GM23248 (cell line): ENCODE data around the gene KIAA1586. TPM values are rescaled to one million over a fixed set of nuclear protein-coding genes. Genes with fewer than 3 reads are reported as not detected.

Experiments
- DNase-seq: peaks from one replicate; pipeline ENCODE4 v3.0.0-alpha.2; 2015
- H2AFZ ChIP-seq: fragments of 200-600 bp; sonication (generic); 2 replicates; pipeline ENCODE4 v1.6.1; 2016; ENCODE audit warnings: antibody characterized with exemption
- H3F3A ChIP-seq: fragments of 200-600 bp; sonication (generic); 2 replicates; pipeline ENCODE4 v1.6.1; 2016; ENCODE audit warnings: mild to moderate bottlenecking, antibody characterized with exemption, mixed run types; ENCODE audit not compliant: insufficient read depth
- H3K27ac ChIP-seq: fragments of 200-600 bp; sonication (generic); 2 replicates; pipeline ENCODE4 v1.5.1; 2016; ENCODE audit warnings: mild to moderate bottlenecking
- H3K27me3 ChIP-seq: fragments of 200-600 bp; sonication (generic); replicated peaks from 2 replicates; pipeline ENCODE4 v1.6.1; 2016; ENCODE audit warnings: mild to moderate bottlenecking; ENCODE audit not compliant: insufficient read depth
- H3K36me3 ChIP-seq: fragments of 200-600 bp; sonication (generic); 2 replicates; pipeline ENCODE4 v1.6.1; 2016; ENCODE audit warnings: low read depth, mild to moderate bottlenecking
- H3K4me1 ChIP-seq: fragments of 200-600 bp; sonication (generic); 2 replicates; pipeline ENCODE4 v1.6.1; 2016; ENCODE audit warnings: mild to moderate bottlenecking; ENCODE audit not compliant: insufficient read depth
- H3K4me2 ChIP-seq: fragments of 200-600 bp; sonication (generic); one replicate; pipeline ENCODE4 v1.6.1; 2016; ENCODE audit warnings: mild to moderate bottlenecking; ENCODE audit not compliant: unreplicated experiment
- H3K4me3 ChIP-seq: fragments of 200-600 bp; sonication (generic); 2 replicates; pipeline ENCODE4 v1.5.1; 2016; ENCODE audit warnings: mild to moderate bottlenecking
- H3K79me2 ChIP-seq: fragments of 200-600 bp; sonication (generic); 2 replicates; pipeline ENCODE4 v1.6.1; 2016; ENCODE audit warnings: mild to moderate bottlenecking; ENCODE audit not compliant: insufficient read depth
- H3K9ac ChIP-seq: fragments of 200-600 bp; sonication (generic); 2 replicates; pipeline ENCODE4 v1.6.1; 2016; ENCODE audit warnings: mild to moderate bottlenecking
- H3K9me2 ChIP-seq: fragments of 200-600 bp; sonication (generic); 2 replicates; pipeline ENCODE4 v1.6.1; 2016; ENCODE audit warnings: mixed run types, mild to moderate bottlenecking, moderate library complexity; ENCODE audit not compliant: insufficient read depth
- H3K9me3 ChIP-seq: fragments of 200-600 bp; sonication (generic); one replicate; pipeline ENCODE4 v1.6.1; 2017; ENCODE audit warnings: low read depth
- H4K20me1 ChIP-seq: fragments of 200-600 bp; sonication (generic); 2 replicates; pipeline ENCODE4 v1.6.0; 2016; ENCODE audit not compliant: insufficient read depth
- EZH2 ChIP-seq: fragments of 200-600 bp; sonication (generic); IDR thresholded peaks from 2 replicates; pipeline ENCODE4 v1.6.1; 2018; ENCODE audit warnings: antibody characterized with exemption, mild to moderate bottlenecking; ENCODE audit not compliant: insufficient read depth, poor library complexity, severe bottlenecking
- EZH2phosphoT487 ChIP-seq: fragments of 200-600 bp; sonication (generic); IDR thresholded peaks from 2 replicates; pipeline ENCODE4 v1.6.1; 2018; ENCODE audit warnings: antibody characterized with exemption, moderate library complexity, mild to moderate bottlenecking, low read depth; ENCODE audit not compliant: insufficient read depth
- WGBS, 2 experiments: methylation state at CpG; one replicate each; pipeline ENCODE4 v1.1.6; 2015 to 2017; ENCODE audit warnings: low lambda C conversion rate in 2 of 2, low coverage in 1 of 2; ENCODE audit errors: missing lambda C conversion rate in 2 of 2; 5-methylcytosine and 5-hydroxymethylcytosine counted together
- in situ Hi-C: fragments of 300-500 bp; cut with MboI; formaldehyde crosslinking; loops from 2 replicates; pipeline ENCODE4 v1.15.0; 2020
- polyA plus RNA-seq: library from polyadenylated mRNA; unstranded; fragments of >200 nt; fragmentation: Nextera tagmentation; extraction: Ambion mirVana; gene quantifications from 2 replicates; pipeline ENCODE4 v1.2.1, GENCODE V29; 2016
- small RNA-seq: library from RNA; depleted of rRNA; stranded (forward); fragments of <200 nt; gene quantifications from one replicate; pipeline ENCODE3, GENCODE V24; 2014; ENCODE audit warnings: low read depth, low replicate concordance
- total RNA-seq: library from RNA; depleted of rRNA; stranded (reverse); fragments of >200 nt; shearing (Covaris generic); gene quantifications from 2 replicates; pipeline ENCODE4 v1.2.3, GENCODE V29; 2014; rRNA removed

KIAA1586 gene
- total and polyA plus RNA-seq, 2 experiments from 2014 or later, result 11.8 to 19.0 TPM

GRCh38 chr6:57094689-57095088 lies 48.2 kb downstream of the KIAA1586 start:
- H3K79me2 ChIP-seq, result peaks cover 84% of the 10 kb centered on the region
- DNase-seq, result no peak
- H3K27ac ChIP-seq, result no peak overlapping the region
- peaks cover 41% of the 10 kb centered on the region for H3K36me3 ChIP-seq
- H2AFZ ChIP-seq, result no peak overlapping the region
- H3K4me1 ChIP-seq, result peaks cover 34% of the 10 kb centered on the region
- no peak overlapping the region for H3K4me2 ChIP-seq
- H3K9me3 ChIP-seq, result no peaks in the 10 kb centered on the region
- H3K27me3 ChIP-seq, result no peaks in the 10 kb centered on the region
- in situ Hi-C loops, result no loop called here
- no peak overlapping the region for H3K4me3 ChIP-seq
- WGBS, 2 experiments, result 97 to 100% methylated on average over 1 of the region's 1 CpG
- no peak overlapping the region for H3K9ac ChIP-seq
- H4K20me1 ChIP-seq, result peaks cover 20% of the 10 kb centered on the region; the same call in 1 of the 2 replicates
- H3F3A ChIP-seq, result peaks cover 8% of the 10 kb centered on the region; the same call in 1 of the 2 replicates
- no peaks in the 10 kb centered on the region for H3K9me2 ChIP-seq
- TF ChIP-seq EZH2phosphoT487, result no peak
- TF ChIP-seq EZH2, result no peak

- peaks cover 11% of the 10 kb centered on the region; the same call in 1 of the 2 replicates for H3F3A ChIP-seq
- in situ Hi-C loops, result no loop called here
- peak; percentile 62 for DNase-seq
- peak overlapping the region; percentile 31 for H3K4me2 ChIP-seq
- peaks cover 21% of the 10 kb centered on the region for H3K4me1 ChIP-seq
- peaks cover 58% of the 10 kb centered on the region for H3K36me3 ChIP-seq
- H3K79me2 ChIP-seq, result peaks cover 99% of the 10 kb centered on the region
- H3K9ac ChIP-seq, result 0 out of 2 replicates have a peak overlapping the region, but pooled peaks have one; percentile 5
- TF ChIP-seq EZH2phosphoT487, result no peak
- no peak for TF ChIP-seq EZH2
- no peaks in the 10 kb centered on the region for H3K9me3 ChIP-seq
- 5 to 12% methylated on average over 1 of the region's 1 CpG for WGBS, 2 experiments
- no peak overlapping the region for H3K4me3 ChIP-seq
- H3K9me2 ChIP-seq, result peaks cover 2% of the 10 kb centered on the region; the same call in 1 of the 2 replicates
- peak overlapping the region; percentile 32 for H3K27ac ChIP-seq
- H3K27me3 ChIP-seq, result no peaks in the 10 kb centered on the region
- no peak overlapping the region for H2AFZ ChIP-seq
- peaks cover 12% of the 10 kb centered on the region; the same call in 1 of the 2 replicates for H4K20me1 ChIP-seq
These were observed 51.1 kb downstream of the KIAA1586 start for GRCh38 chr6:57097596-57097995.

- Histone ChIP-seq H3F3A (0 out of 2 replicates have a peak, but pooled peaks cover 3% of the 10 kb centered on the region), H3K4me2 (no peak overlapping the region), H4K20me1 (peaks cover under 1% of the 10 kb centered on the region; the same call in 1 of the 2 replicates), H3K4me1 (no peaks in the 10 kb centered on the region), H3K79me2 (peaks cover 100% of the 10 kb centered on the region), H3K27me3 (no peaks in the 10 kb centered on the region), H2AFZ (no peak overlapping the region), H3K9me3 (no peaks in the 10 kb centered on the region), H3K9me2 (peaks cover 6% of the 10 kb centered on the region; the same call in 1 of the 2 replicates), H3K36me3 (peaks cover 85% of the 10 kb centered on the region), H3K4me3 (no peak overlapping the region), H3K9ac (no peak overlapping the region), H3K27ac (no peak overlapping the region)
- in situ Hi-C loops, result no loop called here
- WGBS, 2 experiments, result 95 to 99% methylated on average over 3 of the region's 3 CpGs
- TF ChIP-seq EZH2phosphoT487 (no peak), EZH2 (no peak)
- no peak for DNase-seq
These were observed 56.5 kb downstream of the KIAA1586 start for GRCh38 chr6:57102976-57103375.

- Histone ChIP-seq H3K36me3 (peaks cover 82% of the 10 kb centered on the region), H2AFZ (no peak overlapping the region), H3K4me3 (no peak overlapping the region), H3K27ac (no peak overlapping the region), H3K9me3 (no peaks in the 10 kb centered on the region), H3K9ac (no peak overlapping the region), H3K4me1 (no peaks in the 10 kb centered on the region), H3K27me3 (no peaks in the 10 kb centered on the region), H3K79me2 (peaks cover 100% of the 10 kb centered on the region), H4K20me1 (peaks cover 4% of the 10 kb centered on the region; the same call in 1 of the 2 replicates), H3K4me2 (no peak overlapping the region), H3K9me2 (peaks cover 6% of the 10 kb centered on the region; the same call in 1 of the 2 replicates), H3F3A (0 out of 2 replicates have a peak, but pooled peaks cover 6% of the 10 kb centered on the region)
- 96 to 97% methylated on average over 5 of the region's 5 CpGs for WGBS, 2 experiments
- no peak for TF ChIP-seq EZH2phosphoT487
- TF ChIP-seq EZH2, result no peak
- no peak for DNase-seq
- in situ Hi-C loops, result no loop called here
These were observed 57.8 kb downstream of the KIAA1586 start for GRCh38 chr6:57104336-57104735.

Small RNA genes lying within 50 kb of the gene (small RNA-seq; reads per million reads assigned to genes)
- not detected for gene FTH1P15

Other genes starting within 250 kb of the KIAA1586 start
- gene BEND6, start 91.6 kb upstream of the KIAA1586 start, total RNA-seq, result 20.6 and 24.6 TPM in 2 replicates
- gene BEND6, start 91.6 kb upstream of the KIAA1586 start, polyA plus RNA-seq, result 22.5 and 25.1 TPM in 2 replicates
- gene ZNF451, start 43.5 kb downstream of the KIAA1586 start, total RNA-seq, result 39.0 and 42.4 TPM in 2 replicates
- 19.9 and 20.1 TPM in 2 replicates for gene ZNF451, start 43.5 kb downstream of the KIAA1586 start, polyA plus RNA-seq
- gene BAG2, start 125.6 kb downstream of the KIAA1586 start, total RNA-seq, result 32.1 and 33.4 TPM in 2 replicates
- gene BAG2, start 125.6 kb downstream of the KIAA1586 start, polyA plus RNA-seq, result 40.1 and 40.4 TPM in 2 replicates
- gene RAB23, start 175.6 kb downstream of the KIAA1586 start, total RNA-seq, result 78.6 and 81.7 TPM in 2 replicates
- gene RAB23, start 175.6 kb downstream of the KIAA1586 start, polyA plus RNA-seq, result 46.9 and 49.1 TPM in 2 replicates